Activated naive CD8-positive, alpha-beta T cell treated with anti-CD3 and anti-CD28 coated beads for 36 hours (primary cell): ENCODE results near the gene C1orf198. TPM values are rescaled to one million over a fixed set of nuclear protein-coding genes. Genes with fewer than 3 reads are reported as not detected.

Experiments
- DNase-seq: peaks from one replicate; pipeline ENCODE4 v3.0.0; 2021
- H3K27ac Mint-ChIP-seq: one replicate; pipeline ENCODE4 v1.8.0; 2022; ENCODE audit warnings: mild to moderate bottlenecking, moderate library complexity, mixed read lengths
- H3K27me3 Mint-ChIP-seq: one replicate; pipeline ENCODE4 v1.8.0; 2022; ENCODE audit warnings: mild to moderate bottlenecking, mixed read lengths
- H3K36me3 Mint-ChIP-seq: one replicate; pipeline ENCODE4 v1.8.0; 2021; ENCODE audit warnings: mild to moderate bottlenecking, mixed read lengths
- H3K4me1 Mint-ChIP-seq: one replicate; pipeline ENCODE4 v1.8.0; 2021; ENCODE audit warnings: mixed read lengths
- H3K4me3 Mint-ChIP-seq: one replicate; pipeline ENCODE4 v1.8.0; 2022; ENCODE audit warnings: mild to moderate bottlenecking, moderate library complexity, mixed read lengths
- H3K9me3 Mint-ChIP-seq: one replicate; pipeline ENCODE4 v1.8.0; 2022; ENCODE audit warnings: mixed read lengths
- total RNA-seq, 2 experiments: library from RNA; stranded (reverse); gene quantifications; one replicate each; pipeline ENCODE4 v1.2.3, GENCODE V29; 2021

Gene C1orf198
- total RNA-seq, 2 experiments from 2014 or later, result 5.8 to 6.7 TPM

DNA sequence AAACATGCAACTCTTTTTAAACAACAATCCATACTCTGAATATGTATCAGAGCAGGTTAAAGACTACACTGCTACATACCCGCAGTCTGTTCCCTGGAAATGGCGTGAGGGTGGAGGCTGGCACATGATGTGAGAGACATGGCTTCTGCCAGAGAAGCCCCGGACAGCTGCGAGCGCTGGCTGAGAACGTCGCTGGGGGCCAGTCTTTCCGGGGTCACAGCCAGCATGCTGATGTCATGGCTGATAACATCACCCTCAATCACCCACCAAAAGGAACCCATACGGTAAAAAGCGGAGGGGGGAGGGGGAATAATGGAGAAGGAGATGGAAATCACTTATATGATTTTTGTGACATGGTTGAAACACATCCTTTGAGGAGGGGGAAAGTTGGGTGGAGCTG is 29.1 kb downstream of the C1orf198 start:
- Mint-ChIP-seq H3K27me3 (no peaks in the 10 kb centered on the region), H3K27ac (no peak overlapping the region), H3K4me1 (no peaks in the 10 kb centered on the region), H3K36me3 (peaks cover 3% of the 10 kb centered on the region), H3K9me3 (no peaks in the 10 kb centered on the region), H3K4me3 (no peak overlapping the region)
- DNase-seq, result no peak

DNA sequence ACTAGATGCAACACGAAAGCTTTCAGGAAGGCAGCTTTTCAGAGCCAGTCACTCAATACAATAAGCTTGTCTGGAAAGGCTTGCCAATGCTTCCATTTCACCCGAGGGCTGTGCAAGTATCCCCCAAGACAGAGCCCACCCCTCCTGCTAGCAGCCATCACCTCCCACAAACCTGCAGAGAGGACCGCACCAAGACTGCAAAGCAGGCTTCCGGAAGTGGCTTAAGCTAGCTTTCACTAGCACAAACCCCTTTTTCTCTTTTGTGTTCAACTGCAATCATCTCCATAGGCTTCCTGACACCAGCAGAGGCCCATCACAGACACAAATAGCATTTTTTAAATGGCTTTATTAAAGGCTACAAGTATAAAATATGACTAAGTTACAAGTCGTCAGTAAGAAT is 31.5 kb downstream of the C1orf198 start:
- no peaks in the 10 kb centered on the region for H3K4me1 Mint-ChIP-seq
- peaks cover 4% of the 10 kb centered on the region for H3K27me3 Mint-ChIP-seq

DNA sequence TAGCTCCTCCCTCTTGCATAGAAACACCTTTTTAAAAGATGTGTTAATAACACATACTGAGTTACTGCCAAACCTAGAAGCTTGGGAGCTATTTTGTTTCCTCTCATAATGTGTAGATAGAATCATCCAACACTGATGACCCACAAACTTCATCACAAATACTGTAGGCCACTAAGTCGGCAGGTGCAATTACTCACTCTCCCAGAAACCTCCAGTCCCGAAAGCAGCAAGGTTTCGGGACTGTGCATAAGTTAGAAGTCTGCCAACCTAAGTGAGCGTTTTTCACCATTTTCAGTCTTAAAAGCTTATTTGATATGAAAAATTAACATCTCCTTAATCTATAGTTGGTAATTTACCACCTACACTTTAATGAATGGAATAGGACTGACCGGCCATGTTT is 32.0 kb downstream of the C1orf198 start:
- DNase-seq, result no peak
- Mint-ChIP-seq H3K27ac (no peak overlapping the region), H3K36me3 (peaks cover 5% of the 10 kb centered on the region), H3K27me3 (peaks cover 4% of the 10 kb centered on the region), H3K4me1 (no peaks in the 10 kb centered on the region), H3K4me3 (no peak overlapping the region), H3K9me3 (peaks cover 5% of the 10 kb centered on the region)

More for the DNA sequence above, 31.5 kb downstream of the C1orf198 start:
- DNase-seq, result no peak
- H3K4me3 Mint-ChIP-seq, result no peak overlapping the region
- peaks cover 5% of the 10 kb centered on the region for H3K36me3 Mint-ChIP-seq
- peaks cover 4% of the 10 kb centered on the region for H3K9me3 Mint-ChIP-seq
- H3K27ac Mint-ChIP-seq, result no peak overlapping the region

DNA sequence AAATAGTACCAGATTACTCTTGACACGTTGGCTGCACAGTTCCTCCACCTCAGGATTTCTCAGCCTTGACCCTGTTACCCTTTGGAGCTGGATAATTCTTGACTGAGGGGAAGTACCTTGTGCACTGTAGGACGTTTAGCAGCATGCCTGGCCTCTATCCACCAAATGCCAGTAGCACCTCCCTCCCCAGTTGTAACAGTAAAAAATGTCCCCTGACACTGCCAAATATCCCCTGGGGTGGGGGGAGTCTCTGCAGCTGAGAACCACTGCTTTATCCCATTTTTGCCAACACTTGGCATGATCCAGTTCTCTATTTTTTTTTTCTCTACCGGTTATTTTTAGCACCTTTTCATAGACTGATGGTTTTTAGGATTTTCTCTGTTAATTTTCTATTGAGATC is 34.0 kb downstream of the C1orf198 start:
- Mint-ChIP-seq H3K9me3 (peaks cover 8% of the 10 kb centered on the region), H3K4me3 (no peak overlapping the region), H3K4me1 (no peaks in the 10 kb centered on the region), H3K27ac (no peak overlapping the region), H3K27me3 (peaks cover 4% of the 10 kb centered on the region), H3K36me3 (peaks cover 5% of the 10 kb centered on the region)
- DNase-seq, result no peak

DNA sequence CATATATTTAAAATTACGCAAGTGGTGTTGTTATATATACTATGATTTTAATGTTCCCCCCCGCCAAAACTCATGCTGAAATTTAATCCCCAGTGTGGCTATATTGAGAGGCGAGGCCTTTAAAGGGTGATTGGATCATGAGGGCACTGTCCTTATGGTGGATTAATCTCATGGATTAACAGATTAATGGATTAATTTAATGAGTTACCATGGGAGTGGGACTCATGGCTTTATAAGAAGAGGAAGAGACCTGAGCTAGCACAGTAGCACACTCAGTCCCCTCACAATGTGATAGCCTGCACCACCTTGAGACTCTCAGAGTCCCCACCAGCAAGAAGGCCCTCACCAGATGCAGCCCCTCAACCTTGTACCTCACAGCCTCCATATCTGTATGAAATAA is 34.8 kb downstream of the C1orf198 start:
- Mint-ChIP-seq H3K9me3 (peaks cover 8% of the 10 kb centered on the region), H3K4me3 (no peak overlapping the region), H3K27ac (no peak overlapping the region), H3K27me3 (peaks cover 4% of the 10 kb centered on the region), H3K36me3 (peaks cover 5% of the 10 kb centered on the region), H3K4me1 (no peaks in the 10 kb centered on the region)
- DNase-seq, result no peak

DNA sequence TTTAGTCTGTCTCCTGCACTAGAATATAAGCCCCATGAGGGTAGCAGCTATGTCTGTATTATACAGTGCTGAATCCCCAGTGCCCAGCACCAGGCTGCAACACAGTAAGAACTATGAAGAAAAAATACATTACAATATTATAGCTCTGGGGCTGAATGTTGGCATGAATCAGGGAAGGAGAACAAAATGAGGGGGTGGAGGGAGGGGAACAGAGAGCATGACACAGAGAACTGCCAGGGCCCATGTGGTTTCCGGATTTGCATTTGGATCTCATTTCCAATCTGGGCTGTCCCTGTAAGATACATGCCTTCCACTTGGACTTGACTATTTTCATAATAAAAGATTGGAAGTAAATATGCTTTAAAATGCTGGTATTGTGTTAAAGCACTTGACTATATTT is 35.8 kb downstream of the C1orf198 start:
- H3K4me1 Mint-ChIP-seq, result no peaks in the 10 kb centered on the region
- peaks cover 4% of the 10 kb centered on the region for H3K27me3 Mint-ChIP-seq
- H3K4me3 Mint-ChIP-seq, result no peak overlapping the region
- H3K9me3 Mint-ChIP-seq, result peaks cover 8% of the 10 kb centered on the region
- no peak for DNase-seq
- H3K36me3 Mint-ChIP-seq, result peaks cover 2% of the 10 kb centered on the region
- no peak overlapping the region for H3K27ac Mint-ChIP-seq

DNA sequence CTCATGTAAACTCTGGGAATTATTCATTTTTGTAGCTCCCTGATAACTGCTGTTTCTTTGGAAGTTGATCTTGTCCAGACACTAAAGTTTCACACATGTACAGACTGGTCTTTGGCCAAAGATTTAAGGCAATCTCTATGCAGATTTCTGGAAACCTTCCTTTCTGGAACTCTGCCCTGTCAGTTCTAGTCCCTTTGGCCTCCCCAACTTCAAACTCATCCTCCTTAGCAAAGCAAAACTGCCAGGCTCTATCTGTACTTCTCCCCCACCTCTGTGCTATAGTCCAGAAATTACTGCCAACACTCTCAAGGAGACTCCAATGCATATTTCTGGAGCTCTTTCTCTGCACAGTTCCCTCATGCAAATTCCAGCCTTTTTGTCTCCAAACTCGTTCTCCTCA is 36.5 kb downstream of the C1orf198 start:
- H3K27ac Mint-ChIP-seq, result no peak overlapping the region
- peaks cover 2% of the 10 kb centered on the region for H3K36me3 Mint-ChIP-seq
- H3K27me3 Mint-ChIP-seq, result peaks cover 4% of the 10 kb centered on the region
- H3K4me3 Mint-ChIP-seq, result no peak overlapping the region
- no peak for DNase-seq
- no peaks in the 10 kb centered on the region for H3K4me1 Mint-ChIP-seq
- H3K9me3 Mint-ChIP-seq, result peaks cover 8% of the 10 kb centered on the region

DNA sequence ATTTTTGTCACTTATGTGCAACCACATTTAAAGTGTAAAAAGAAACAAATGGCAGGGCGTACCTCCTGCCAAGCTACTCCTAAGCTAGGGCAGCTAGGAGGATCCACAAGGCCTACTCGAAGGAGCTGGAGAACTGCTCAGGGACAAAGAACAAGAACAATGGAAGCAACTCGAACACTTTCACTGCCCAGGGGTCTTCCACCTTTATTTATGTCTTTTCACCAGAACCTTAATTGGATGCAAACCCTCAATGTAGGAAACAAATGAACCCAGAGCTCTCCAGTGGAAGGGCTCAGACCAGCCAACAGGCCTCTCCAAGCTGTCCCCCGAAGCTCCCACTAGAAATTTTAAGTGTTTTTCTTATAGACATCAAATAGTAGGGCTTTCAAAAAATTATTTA is 39.9 kb downstream of the C1orf198 start:
- Mint-ChIP-seq H3K4me1 (no peaks in the 10 kb centered on the region), H3K9me3 (peaks cover 8% of the 10 kb centered on the region), H3K27ac (no peak overlapping the region), H3K36me3 (peaks cover 2% of the 10 kb centered on the region), H3K4me3 (no peak overlapping the region), H3K27me3 (peaks cover 4% of the 10 kb centered on the region)
- DNase-seq, result no peak

DNA sequence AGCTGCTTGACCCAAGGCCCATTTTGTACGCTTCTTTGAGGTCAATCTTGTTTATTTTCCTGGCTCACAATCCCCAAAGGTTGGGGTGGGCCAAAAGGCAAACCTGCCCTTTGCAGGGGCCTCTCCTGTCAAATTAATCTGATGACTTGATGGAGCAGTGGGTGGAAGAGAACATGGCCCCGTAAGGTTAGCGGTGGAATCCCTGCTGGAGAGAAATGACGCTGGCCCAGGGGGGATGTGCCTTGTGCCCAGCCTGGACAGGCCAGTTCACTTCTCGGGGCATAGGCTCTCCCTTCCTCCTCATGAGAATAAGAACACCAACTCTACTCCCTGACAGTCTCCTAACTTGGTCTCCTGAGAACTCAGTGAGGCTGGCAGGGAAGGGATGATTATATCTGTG is 40.5 kb downstream of the C1orf198 start:
- H3K4me3 Mint-ChIP-seq, result no peak overlapping the region
- no peak for DNase-seq
- peaks cover 2% of the 10 kb centered on the region for H3K36me3 Mint-ChIP-seq
- no peaks in the 10 kb centered on the region for H3K4me1 Mint-ChIP-seq
- H3K9me3 Mint-ChIP-seq, result peaks cover 8% of the 10 kb centered on the region
- H3K27ac Mint-ChIP-seq, result no peak overlapping the region
- no peaks in the 10 kb centered on the region for H3K27me3 Mint-ChIP-seq

DNA sequence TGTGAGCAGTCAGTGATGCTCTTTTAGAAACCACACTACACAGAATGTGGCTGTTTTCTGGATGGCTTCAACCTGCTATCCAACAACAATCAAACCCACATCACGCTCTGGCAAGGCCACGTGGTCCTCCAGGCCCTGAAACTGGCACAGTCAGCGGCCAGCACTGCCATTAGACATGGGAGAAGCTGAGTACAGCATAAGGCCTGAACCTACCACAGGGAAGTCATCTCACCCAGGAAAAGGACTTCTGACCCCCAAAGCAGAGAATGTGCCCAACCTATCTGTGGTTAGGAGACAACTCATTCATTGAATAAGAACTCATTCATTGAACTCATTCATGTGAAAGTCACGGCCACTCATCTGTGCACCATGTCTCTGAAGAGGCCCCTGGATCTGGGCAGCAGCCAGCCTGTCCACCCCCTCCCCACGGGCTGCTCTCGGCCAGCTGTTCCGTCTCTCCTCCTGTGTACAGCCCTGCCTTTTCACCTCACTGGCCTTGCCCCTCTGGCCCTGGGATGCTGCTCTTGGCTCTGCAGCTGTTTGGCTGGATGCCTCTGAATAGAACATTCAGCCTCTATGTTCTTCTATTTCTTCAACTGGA is 41.1 kb downstream of the C1orf198 start:
- DNase-seq, result no peak
- Mint-ChIP-seq H3K9me3 (peaks cover 8% of the 10 kb centered on the region), H3K27me3 (no peaks in the 10 kb centered on the region), H3K4me1 (no peaks in the 10 kb centered on the region), H3K4me3 (no peak overlapping the region), H3K27ac (no peak overlapping the region), H3K36me3 (peaks cover 2% of the 10 kb centered on the region)

DNA sequence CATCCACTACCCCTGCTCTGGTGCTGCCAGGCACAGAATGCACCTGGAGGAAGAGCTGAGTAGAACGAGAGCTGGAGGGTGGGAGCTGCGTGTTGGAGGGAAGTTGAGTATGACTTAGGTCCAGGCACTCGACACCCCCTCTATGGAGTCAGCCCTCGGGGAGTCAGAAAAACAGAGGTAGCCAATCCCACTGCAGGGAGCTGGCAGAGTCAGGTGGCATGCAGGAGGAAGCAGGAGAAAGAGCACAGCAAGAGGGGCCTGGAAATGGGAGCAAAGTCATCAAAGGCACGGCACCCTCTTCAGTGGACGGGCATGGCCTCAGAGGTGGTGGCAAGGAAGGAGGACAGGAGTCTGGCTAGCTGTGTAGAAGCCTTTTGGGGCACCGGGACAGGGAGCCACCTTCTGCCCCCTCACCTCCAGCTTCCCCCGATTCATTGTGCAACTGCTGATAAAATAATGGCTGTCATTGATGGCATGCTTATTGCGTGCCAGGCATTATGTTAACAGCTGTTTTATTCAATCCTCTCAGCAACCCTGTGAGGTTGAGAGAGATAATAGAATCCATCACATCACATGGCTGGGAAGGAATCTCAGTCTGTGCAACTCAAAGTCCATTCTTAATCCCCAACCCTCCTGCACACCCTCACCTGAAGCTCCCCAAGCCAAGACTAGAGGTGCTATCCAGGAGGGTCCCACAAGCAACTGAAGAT is 42.0 kb downstream of the C1orf198 start:
- Mint-ChIP-seq H3K4me3 (no peak overlapping the region), H3K36me3 (no peaks in the 10 kb centered on the region), H3K27ac (no peak overlapping the region), H3K4me1 (no peaks in the 10 kb centered on the region), H3K9me3 (peaks cover 3% of the 10 kb centered on the region), H3K27me3 (no peaks in the 10 kb centered on the region)
- DNase-seq, result no peak

DNA sequence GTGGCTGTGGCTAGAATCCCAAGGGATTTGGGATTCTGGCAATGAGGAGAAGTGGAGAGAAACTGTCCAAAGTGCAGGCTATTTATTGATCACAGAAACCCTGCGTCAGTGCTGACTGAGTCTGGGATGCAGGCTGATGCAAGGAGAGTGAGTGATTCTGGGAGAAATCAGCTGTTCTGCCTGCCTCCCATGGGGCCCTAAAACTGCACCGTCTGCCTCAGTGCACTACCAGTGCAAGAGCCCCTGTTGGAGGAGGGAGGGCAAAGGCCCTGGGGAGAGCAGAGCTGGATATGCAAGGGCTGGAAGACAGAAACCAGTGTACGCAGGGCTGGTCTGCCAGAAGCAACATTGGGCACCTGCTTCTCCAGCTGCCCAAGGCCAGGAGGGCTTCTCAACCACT is 42.6 kb downstream of the C1orf198 start:
- H3K27me3 Mint-ChIP-seq, result no peaks in the 10 kb centered on the region
- no peak overlapping the region for H3K27ac Mint-ChIP-seq
- DNase-seq, result no peak
- H3K9me3 Mint-ChIP-seq, result peaks cover 2% of the 10 kb centered on the region
- H3K4me3 Mint-ChIP-seq, result no peak overlapping the region
- H3K4me1 Mint-ChIP-seq, result no peaks in the 10 kb centered on the region
- no peaks in the 10 kb centered on the region for H3K36me3 Mint-ChIP-seq

DNA sequence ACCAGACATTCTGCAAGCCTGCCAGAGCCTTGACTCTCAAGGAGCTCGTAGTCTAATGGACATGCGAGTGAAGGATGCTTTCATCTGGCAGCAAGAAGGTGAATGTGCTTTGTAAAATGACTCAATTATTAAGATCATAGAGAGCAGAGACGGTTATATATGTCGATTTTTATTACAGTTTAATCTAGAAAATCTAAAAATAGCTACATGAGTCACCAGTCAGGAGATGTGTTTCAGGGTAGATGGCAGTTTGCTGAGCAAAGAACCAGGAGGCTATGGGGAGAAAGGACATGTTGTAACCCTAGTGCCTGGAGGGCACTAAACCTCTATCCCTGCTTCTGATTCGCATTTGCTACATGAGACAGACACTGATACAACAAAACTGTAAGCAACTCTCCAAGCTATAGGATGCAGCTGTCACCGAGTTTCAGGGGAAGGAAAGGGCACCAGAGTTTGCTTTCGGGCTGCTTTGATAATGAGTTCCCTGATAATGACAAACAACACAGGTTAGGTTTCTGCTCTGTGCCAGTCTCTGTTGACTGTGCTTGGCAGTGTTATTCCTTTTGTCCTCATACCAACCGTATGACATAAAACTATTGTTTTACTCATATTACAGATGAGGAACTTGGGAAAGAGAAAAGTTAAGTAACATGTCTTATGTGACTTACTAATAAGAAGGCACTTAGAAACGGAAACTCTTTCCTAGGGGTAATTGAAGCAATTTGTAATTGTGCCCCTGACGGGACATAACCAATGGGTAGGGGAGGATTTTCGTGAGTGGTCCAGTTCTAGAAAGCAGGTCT is 43.2 kb downstream of the C1orf198 start:
- Mint-ChIP-seq H3K4me3 (no peak overlapping the region), H3K9me3 (no peaks in the 10 kb centered on the region), H3K27me3 (no peaks in the 10 kb centered on the region), H3K4me1 (no peaks in the 10 kb centered on the region), H3K27ac (no peak overlapping the region), H3K36me3 (no peaks in the 10 kb centered on the region)
- DNase-seq, result no peak

DNA sequence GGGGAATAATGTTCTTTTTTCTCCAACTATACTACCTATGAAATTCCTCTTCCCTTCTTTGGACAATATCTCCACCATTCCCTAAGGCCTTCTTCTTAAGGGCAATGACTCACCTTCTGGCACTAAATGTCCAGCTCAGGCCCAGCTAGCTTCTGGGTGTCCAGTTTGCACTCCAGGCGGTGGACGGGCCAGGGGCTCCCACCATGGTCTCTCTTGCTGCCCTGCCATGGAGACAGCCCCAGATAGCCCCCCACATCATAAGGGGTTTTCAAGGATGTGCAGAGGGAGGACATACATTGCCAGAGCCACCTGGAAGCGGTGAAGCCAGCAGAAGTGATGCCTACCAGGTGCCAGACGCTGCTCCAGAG is 43.8 kb downstream of the C1orf198 start:
- Mint-ChIP-seq H3K9me3 (no peaks in the 10 kb centered on the region), H3K4me1 (no peaks in the 10 kb centered on the region), H3K36me3 (no peaks in the 10 kb centered on the region), H3K4me3 (no peak overlapping the region), H3K27me3 (no peaks in the 10 kb centered on the region), H3K27ac (no peak overlapping the region)
- DNase-seq, result no peak

DNA sequence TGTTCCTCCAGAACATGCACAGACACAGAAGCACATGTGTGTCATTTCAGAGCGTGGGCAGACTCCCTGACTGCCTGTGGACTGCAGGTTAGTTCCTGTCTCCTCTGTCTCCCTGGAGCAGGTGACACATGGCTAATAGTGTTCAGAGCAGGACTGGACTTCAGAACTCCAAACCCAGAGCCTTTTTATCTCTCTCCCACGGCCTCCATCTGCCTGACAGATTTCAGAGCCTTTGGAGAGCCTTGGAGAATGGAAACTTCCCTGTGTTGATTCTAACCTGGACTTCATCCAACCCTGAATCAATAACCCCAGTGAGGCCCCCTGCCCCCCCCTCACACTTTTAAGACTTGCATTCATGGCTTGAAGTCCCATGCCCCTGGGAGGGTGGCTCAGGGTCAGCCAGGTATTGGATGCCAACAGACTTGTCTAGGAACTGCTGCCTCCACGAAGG is 44.4 kb downstream of the C1orf198 start:
- Mint-ChIP-seq H3K36me3 (no peaks in the 10 kb centered on the region), H3K27me3 (no peaks in the 10 kb centered on the region), H3K4me3 (no peak overlapping the region), H3K4me1 (no peaks in the 10 kb centered on the region), H3K9me3 (no peaks in the 10 kb centered on the region), H3K27ac (no peak overlapping the region)
- no peak for DNase-seq
